WTC11 (cell line): Measurements from ENCODE around the gene HYAL1. TPM values are rescaled to one million over a fixed set of nuclear protein-coding genes. Genes with fewer than 3 reads are reported as not detected.
A peak's percentile ranks its signal among the peaks of the same experiment; 100 is the strongest.

Experiments used
- ATAC-seq: fragments of 200-7000 bp; cut with Tn5 transposase; 2 replicates; pipeline ENCODE4 v1.10.0; 2021; ENCODE audit warnings: mild to moderate bottlenecking, moderate library complexity
- CTCF ChIA-PET: fragments of 300-600 bp; sonication (Branson Sonifier 250); formaldehyde crosslinking; loops from one replicate; lab custom pipeline; 2021; ENCODE audit warnings: antibody characterized with exemption; lab: Charles Lee
- POLR2A ChIA-PET: fragments of 350-600 bp; sonication (Branson Sonifier 250); formaldehyde crosslinking; loops from one replicate; lab custom pipeline; 2021; ENCODE audit warnings: antibody characterized with exemption; lab: Charles Lee
- DNase-seq: peaks from one replicate; pipeline ENCODE4 v3.0.0; 2021; ENCODE audit warnings: low spot score
- H3K27ac Mint-ChIP-seq: 2 replicates; pipeline ENCODE4 v1.8.0; 2021; ENCODE audit warnings: mixed read lengths
- H3K27me3 Mint-ChIP-seq: 2 replicates; pipeline ENCODE4 v1.8.0; 2021; ENCODE audit warnings: low read depth, mild to moderate bottlenecking, moderate library complexity, mixed read lengths
- H3K36me3 Mint-ChIP-seq: 2 replicates; pipeline ENCODE4 v1.8.0; 2021; ENCODE audit warnings: mixed read lengths
- H3K4me1 Mint-ChIP-seq: 2 replicates; pipeline ENCODE4 v1.8.0; 2022; ENCODE audit warnings: mixed read lengths
- H3K4me3 Mint-ChIP-seq: 2 replicates; pipeline ENCODE4 v1.8.0; 2021; ENCODE audit warnings: mild to moderate bottlenecking, moderate library complexity, mixed read lengths
- H3K9me3 Mint-ChIP-seq: 2 replicates; pipeline ENCODE4 v1.8.0; 2021; ENCODE audit warnings: mixed read lengths
- ATF1 ChIP-seq: sonication (generic); formaldehyde crosslinking; IDR thresholded peaks from 2 replicates; pipeline ENCODE4 v1.8.1; 2023; ENCODE audit warnings: mild to moderate bottlenecking, moderate library complexity, missing genetic modification reagents
- ATF2 ChIP-seq: sonication (generic); formaldehyde crosslinking; IDR thresholded peaks from 2 replicates; pipeline ENCODE4 v1.8.1; 2022; ENCODE audit warnings: low read depth, missing genetic modification reagents, borderline replicate concordance
- ATF3 ChIP-seq: sonication (generic); formaldehyde crosslinking; conservative IDR thresholded peaks from 2 replicates; pipeline ENCODE4 v1.8.1; 2022; ENCODE audit warnings: mild to moderate bottlenecking, missing genetic modification reagents
- CTCF ChIP-seq: fragments of 200-600 bp; IDR thresholded peaks from 2 replicates; pipeline ENCODE4 v1.8.0; 2022; ENCODE audit warnings: antibody characterized with exemption
- E2F4 ChIP-seq: sonication (generic); formaldehyde crosslinking; IDR thresholded peaks from 2 replicates; pipeline ENCODE4 v1.8.1; 2022; ENCODE audit warnings: low read depth, mild to moderate bottlenecking, moderate library complexity, missing genetic modification reagents, borderline replicate concordance
- ESRRA ChIP-seq: sonication (generic); formaldehyde crosslinking; IDR thresholded peaks from 2 replicates; pipeline ENCODE4 v1.8.1; 2022; ENCODE audit warnings: mild to moderate bottlenecking, missing genetic modification reagents, borderline replicate concordance
- FOXJ3 ChIP-seq: sonication (generic); formaldehyde crosslinking; IDR thresholded peaks from 2 replicates; pipeline ENCODE4 v1.9.0; 2021; ENCODE audit warnings: missing genetic modification reagents, mild to moderate bottlenecking, borderline replicate concordance
- FOXP1 ChIP-seq: sonication (generic); formaldehyde crosslinking; IDR thresholded peaks from 2 replicates; pipeline ENCODE4 v1.8.0; 2022; ENCODE audit warnings: missing genetic modification reagents, mild to moderate bottlenecking, moderate library complexity, borderline replicate concordance
- GRHL2 ChIP-seq: fragments of 250-450 bp; sonication (Bioruptor Pico); IDR thresholded peaks from 2 replicates; pipeline ENCODE4 v1.8.0; 2022; ENCODE audit warnings: mild to moderate bottlenecking, moderate library complexity; ENCODE audit not compliant: insufficient replicate concordance, severe bottlenecking
- JUN ChIP-seq: sonication (generic); formaldehyde crosslinking; IDR thresholded peaks from 2 replicates; pipeline ENCODE4 v1.8.0; 2023; ENCODE audit warnings: mild to moderate bottlenecking, missing genetic modification reagents
- KAT7 ChIP-seq: sonication (generic); formaldehyde crosslinking; IDR thresholded peaks from 2 replicates; pipeline ENCODE4 v1.8.1; 2023; ENCODE audit warnings: missing genetic modification reagents, mild to moderate bottlenecking, borderline replicate concordance
- NFYB ChIP-seq: sonication (generic); formaldehyde crosslinking; conservative IDR thresholded peaks from 2 replicates; pipeline ENCODE4 v1.8.0; 2022; ENCODE audit warnings: low read depth, missing genetic modification reagents
- SMAD3 ChIP-seq: sonication (generic); formaldehyde crosslinking; IDR thresholded peaks from 2 replicates; pipeline ENCODE4 v1.8.0; 2022; ENCODE audit warnings: missing genetic modification reagents, mild to moderate bottlenecking, borderline replicate concordance
- ZBTB21 ChIP-seq: sonication (generic); formaldehyde crosslinking; IDR thresholded peaks from 2 replicates; pipeline ENCODE4 v1.8.1; 2023; ENCODE audit warnings: mild to moderate bottlenecking, missing genetic modification reagents, borderline replicate concordance
- ZNF512 ChIP-seq: sonication (generic); formaldehyde crosslinking; IDR thresholded peaks from 2 replicates; pipeline ENCODE4 v1.8.1; 2022; ENCODE audit warnings: missing genetic modification reagents, borderline replicate concordance
- total RNA-seq: library from RNA; stranded (reverse); gene quantifications from 3 replicates; pipeline ENCODE4 v1.2.3, GENCODE V29; 2021
- TF ChIP-seq, protein P1 (sequence below): sonication (generic); formaldehyde crosslinking; IDR thresholded peaks from 2 replicates; pipeline ENCODE4 v1.8.0; 2022; ENCODE audit warnings: mild to moderate bottlenecking, missing genetic modification reagents
- TF ChIP-seq, protein P2 (sequence below): sonication (generic); formaldehyde crosslinking; conservative IDR thresholded peaks from 2 replicates; pipeline ENCODE4 v1.8.1; 2023; ENCODE audit warnings: mild to moderate bottlenecking, low read depth, missing genetic modification reagents, moderate library complexity

The HYAL1 gene
- total RNA-seq, 1 experiment from 2014 or later: 3.4 TPM

DNA sequence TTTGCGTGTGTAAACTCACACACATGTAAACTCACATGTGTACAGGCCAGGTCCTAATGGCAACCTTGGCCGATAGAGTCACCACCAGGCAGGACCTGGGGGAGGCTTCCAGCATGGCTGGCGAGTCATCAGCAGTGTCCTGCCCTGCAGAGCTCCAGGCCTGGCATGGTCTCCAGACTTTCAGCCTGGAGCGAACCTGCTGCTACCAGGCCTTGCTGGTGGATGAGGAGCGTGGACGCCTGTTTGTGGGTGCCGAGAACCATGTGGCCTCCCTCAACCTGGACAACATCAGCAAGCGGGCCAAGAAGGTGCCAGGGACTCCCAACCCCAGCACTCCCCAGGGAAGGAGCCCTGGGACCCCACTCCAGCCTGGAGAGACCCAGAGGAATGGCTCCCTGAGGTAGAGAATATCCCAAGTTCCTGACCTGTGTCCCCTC is 33.4 kb downstream of the HYAL1 start (continued):
- TF ChIP-seq JUN (CRISPR knock-in tag) (no peak), GRHL2 (CRISPR knock-in tag) (no peak), ESRRA (CRISPR knock-in tag) (no peak)
- TF ChIP-seq, all 79 proteins: peak for 0

DNA sequence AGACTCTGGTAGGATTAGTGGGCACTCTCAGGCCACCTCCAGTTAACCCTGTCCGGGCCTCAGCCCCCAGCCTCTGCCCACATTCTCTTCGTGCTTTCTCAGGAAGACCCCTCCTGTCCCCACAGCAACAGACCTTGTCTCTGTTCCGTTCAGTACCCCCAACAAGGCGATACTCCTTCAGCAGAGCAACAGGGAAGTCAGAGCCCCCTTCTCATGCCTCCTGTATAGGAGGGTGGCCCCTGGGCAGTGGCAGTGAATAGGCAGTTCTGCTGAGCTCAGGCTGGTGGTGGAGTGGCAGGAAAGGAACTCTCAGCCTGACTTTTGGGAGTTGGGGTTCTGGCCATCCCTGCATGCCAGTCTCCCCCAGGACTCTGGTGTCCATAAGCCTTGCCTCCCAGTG is 33.9 kb downstream of the HYAL1 start:
- Mint-ChIP-seq H3K9me3 (no peaks in the 10 kb centered on the region), H3K36me3 (no peaks in the 10 kb centered on the region), H3K4me3 (no peak overlapping the region), H3K27me3 (peaks cover 17% of the 10 kb centered on the region), H3K4me1 (peaks cover 50% of the 10 kb centered on the region), H3K27ac (no peak overlapping the region)
- CTCF ChIA-PET: interaction anchor here (0.6 to 12.5 kb wide), 6 partner anchors 10 to 76 kb away, joined by 3 to 145 read pairs (median 6); partner anchors contain the start of gene GNAT1
- DNase-seq (no peak), ATAC-seq (no peak)
- TF ChIP-seq ATF3 (no peak), SMAD3 (CRISPR knock-in tag) (no peak), NFYB (CRISPR knock-in tag) (no peak)
- TF ChIP-seq, protein P1, sequence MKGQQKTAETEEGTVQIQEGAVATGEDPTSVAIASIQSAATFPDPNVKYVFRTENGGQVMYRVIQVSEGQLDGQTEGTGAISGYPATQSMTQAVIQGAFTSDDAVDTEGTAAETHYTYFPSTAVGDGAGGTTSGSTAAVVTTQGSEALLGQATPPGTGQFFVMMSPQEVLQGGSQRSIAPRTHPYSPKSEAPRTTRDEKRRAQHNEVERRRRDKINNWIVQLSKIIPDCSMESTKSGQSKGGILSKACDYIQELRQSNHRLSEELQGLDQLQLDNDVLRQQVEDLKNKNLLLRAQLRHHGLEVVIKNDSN (CRISPR knock-in tag): no peak
- POLR2A ChIA-PET: interaction anchor here (1.0 to 1.5 kb wide), 3 partner anchors 10 to 75 kb away, joined by 4 to 5 read pairs (median 4); no protein-coding TSS in a partner anchor

GRCh38 chr3:50268703-50269451 is 34.5 kb downstream of the HYAL1 start, which contains the start of gene SEMA3B:
Gene SEMA3B, plus strand, starts transcription at chr3:50269147. Its CDS starts 94 bp downstream, at chr3:50269241.
- no peaks in the 10 kb centered on the region for H3K36me3 Mint-ChIP-seq
- ATAC-seq: no peak
- ChIA-PET CTCF (interaction anchor here (0.5 to 12.5 kb wide), 7 partner anchors 9 to 75 kb away, joined by 3 to 145 read pairs (median 4); partner anchors contain the start of gene GNAT1), POLR2A (interaction anchor here (1.0 to 1.5 kb wide), 3 partner anchors 9 to 74 kb away, joined by 4 to 5 read pairs (median 4); no protein-coding TSS in a partner anchor)
- H3K4me1 Mint-ChIP-seq: peaks cover 49% of the 10 kb centered on the region
- no peak within 1 kb of the TSS for H3K27ac Mint-ChIP-seq
- no peak within 1 kb of the TSS for H3K4me3 Mint-ChIP-seq
- no peak for DNase-seq
- H3K9me3 Mint-ChIP-seq: no peaks in the 10 kb centered on the region
- 0 out of 2 replicates have a peak, but pooled peaks have one; percentile 28 for TF ChIP-seq FOXP1 (CRISPR knock-in tag)
- no peak for TF ChIP-seq ZBTB21 (CRISPR knock-in tag)
- peaks cover 11% of the 10 kb centered on the region for H3K27me3 Mint-ChIP-seq

DNA sequence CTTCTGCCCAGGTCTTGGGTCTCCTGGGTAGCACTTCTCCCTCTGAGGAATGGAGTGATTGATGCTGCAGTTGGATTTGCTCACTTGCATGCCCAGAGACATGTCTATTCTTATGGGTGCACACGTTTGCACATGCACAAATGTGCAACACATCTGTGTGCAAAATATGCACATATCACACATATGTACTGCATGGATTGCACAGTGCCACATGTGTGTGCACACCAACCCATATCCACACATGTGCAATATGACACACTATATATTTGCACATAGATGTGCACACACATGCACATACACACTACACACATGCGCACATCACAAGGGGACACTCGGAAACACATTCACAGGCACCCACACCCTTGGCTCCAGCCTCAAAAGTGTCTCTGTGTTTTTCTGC is 35.1 kb downstream of the HYAL1 start:
- ChIA-PET CTCF (interaction anchor here (0.5 to 12.5 kb wide), 10 partner anchors 12 to 103 kb away, joined by 3 to 145 read pairs (median 4); partner anchors contain the start of genes GNAT1 and HYAL2), POLR2A (interaction anchor here (1.3 kb wide), 1 partner anchor 22 kb away, joined by 4 read pairs; no protein-coding TSS in a partner anchor)
- DNase-seq (no peak), ATAC-seq (no peak)
- no peak overlapping the region for H3K4me3 Mint-ChIP-seq
- H3K4me1 Mint-ChIP-seq: peaks cover 54% of the 10 kb centered on the region
- H3K9me3 Mint-ChIP-seq: no peaks in the 10 kb centered on the region
- H3K36me3 Mint-ChIP-seq: no peaks in the 10 kb centered on the region
- no peak overlapping the region for H3K27ac Mint-ChIP-seq
- H3K27me3 Mint-ChIP-seq: peaks cover 5% of the 10 kb centered on the region
- TF ChIP-seq CTCF: no peak
- TF ChIP-seq ATF1 (CRISPR knock-in tag): no peak
- no peak for TF ChIP-seq KAT7 (CRISPR knock-in tag)
- TF ChIP-seq, protein P2, sequence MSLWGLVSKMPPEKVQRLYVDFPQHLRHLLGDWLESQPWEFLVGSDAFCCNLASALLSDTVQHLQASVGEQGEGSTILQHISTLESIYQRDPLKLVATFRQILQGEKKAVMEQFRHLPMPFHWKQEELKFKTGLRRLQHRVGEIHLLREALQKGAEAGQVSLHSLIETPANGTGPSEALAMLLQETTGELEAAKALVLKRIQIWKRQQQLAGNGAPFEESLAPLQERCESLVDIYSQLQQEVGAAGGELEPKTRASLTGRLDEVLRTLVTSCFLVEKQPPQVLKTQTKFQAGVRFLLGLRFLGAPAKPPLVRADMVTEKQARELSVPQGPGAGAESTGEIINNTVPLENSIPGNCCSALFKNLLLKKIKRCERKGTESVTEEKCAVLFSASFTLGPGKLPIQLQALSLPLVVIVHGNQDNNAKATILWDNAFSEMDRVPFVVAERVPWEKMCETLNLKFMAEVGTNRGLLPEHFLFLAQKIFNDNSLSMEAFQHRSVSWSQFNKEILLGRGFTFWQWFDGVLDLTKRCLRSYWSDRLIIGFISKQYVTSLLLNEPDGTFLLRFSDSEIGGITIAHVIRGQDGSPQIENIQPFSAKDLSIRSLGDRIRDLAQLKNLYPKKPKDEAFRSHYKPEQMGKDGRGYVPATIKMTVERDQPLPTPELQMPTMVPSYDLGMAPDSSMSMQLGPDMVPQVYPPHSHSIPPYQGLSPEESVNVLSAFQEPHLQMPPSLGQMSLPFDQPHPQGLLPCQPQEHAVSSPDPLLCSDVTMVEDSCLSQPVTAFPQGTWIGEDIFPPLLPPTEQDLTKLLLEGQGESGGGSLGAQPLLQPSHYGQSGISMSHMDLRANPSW: no peak
- no peak for TF ChIP-seq ZNF512 (CRISPR knock-in tag)
- TF ChIP-seq FOXJ3: no peak
- no peak for TF ChIP-seq E2F4 (CRISPR knock-in tag)
- no peak for TF ChIP-seq ATF2 (CRISPR knock-in tag)
